HepG2 (cell line): Measurements from ENCODE around the gene PDZD4. TPM values are rescaled to one million over a fixed set of nuclear protein-coding genes. Genes with fewer than 3 reads are reported as not detected.

Source experiments
- ATAC-seq: fragments of 200-7000 bp; cut with Tn5 transposase; 3 replicates; pipeline ENCODE4 v1.9.1; 2020; ENCODE audit warnings: mild to moderate bottlenecking, moderate library complexity
- BruUV-seq: library from RNA; stranded (reverse); fragments of 400-500 nt; replicated peaks from 2 replicates; lab custom pipeline; 2021; lab: Mats Ljungman, UMichigan
- CTCF ChIA-PET: fragments of 300-600 bp; formaldehyde crosslinking; extraction: SDS; loops from one replicate; lab custom pipeline; 2021; ENCODE audit warnings: low total read pairs, inconsistent platforms, low intra/inter-chr PET ratio; lab: Yijun Ruan, JAX
- POLR2A ChIA-PET: fragments of 350-600 bp; sonication (Branson Sonifier 250); formaldehyde crosslinking; loops from one replicate; lab custom pipeline; 2020; ENCODE audit warnings: antibody characterized with exemption, inconsistent platforms; lab: Yijun Ruan, JAX
- DNase-seq: peaks from one replicate; pipeline ENCODE4 v3.0.0-alpha.2; 2015; ENCODE audit warnings: low spot score
- FAIRE-seq: peaks from 3 replicates; lab custom pipeline; 2011; peaks lifted over from hg19 to GRCh38; lab: Jason Lieb, UNC
- H2AFZ ChIP-seq: one replicate; pipeline ENCODE4 v1.6.1; 2011; ENCODE audit warnings: low read length, inconsistent platforms
- H3K27ac ChIP-seq: fragments of 300-600 bp; 3 replicates; pipeline ENCODE4 v1.8.0; 2011; ENCODE audit warnings: mixed run types, mild to moderate bottlenecking, mixed read lengths, low read length, inconsistent platforms; ENCODE audit not compliant: insufficient read depth; ENCODE audit errors: extremely low read length
- H3K27me3 ChIP-seq, 2 experiments: fragments of 200-600 bp in 1 of 2; 2 replicates in 1 of 2; 3 replicates in 1 of 2; pipeline versions ENCODE4 v1.6.0 to v1.8.0; 2011; ENCODE audit warnings: low read length in 2 of 2, mild to moderate bottlenecking in 2 of 2, moderate library complexity in 2 of 2, inconsistent platforms in 1 of 2; ENCODE audit not compliant: insufficient read depth in 2 of 2, control insufficient read depth in 1 of 2
- H3K36me3 ChIP-seq, 2 experiments: fragments of 200-600 bp in 1 of 2; replicated peaks in 1 of 2; 2 replicates in 1 of 2; 3 replicates in 1 of 2; pipeline versions ENCODE4 v1.5.1 to v1.8.0; 2011; ENCODE audit warnings: low read length in 2 of 2, inconsistent platforms in 1 of 2; ENCODE audit not compliant: insufficient read depth in 2 of 2, control insufficient read depth in 1 of 2
- H3K4me1 ChIP-seq: 2 replicates; pipeline ENCODE4 v1.5.1; 2012; ENCODE audit warnings: low read length, inconsistent platforms; ENCODE audit not compliant: insufficient read depth
- H3K4me2 ChIP-seq: 2 replicates; pipeline ENCODE4 v1.6.0; 2011; ENCODE audit warnings: low read depth, low read length, inconsistent platforms
- H3K4me3 ChIP-seq, 3 experiments: fragments of 200-600 bp in 1 of 3; sonication (generic), shearing (Covaris generic) in 1 of 3; replicated peaks in 1 of 3; 2 replicates each; pipeline ENCODE4 v1.5.1; 2011 to 2016; ENCODE audit warnings: low read length in 3 of 3, inconsistent platforms in 2 of 3, low read depth in 2 of 3, mild to moderate bottlenecking in 2 of 3, control low read depth in 1 of 3, mixed read lengths in 1 of 3; ENCODE audit not compliant: insufficient read depth in 1 of 3
- H3K79me2 ChIP-seq: one replicate; pipeline ENCODE4 v1.6.1; 2011; ENCODE audit warnings: low read length, inconsistent platforms; ENCODE audit not compliant: insufficient read depth
- H3K9ac ChIP-seq: 2 replicates; pipeline ENCODE4 v1.6.0; 2011; ENCODE audit warnings: mild to moderate bottlenecking, low read depth, low read length, inconsistent platforms; ENCODE audit not compliant: insufficient read depth
- H3K9me3 ChIP-seq: 2 replicates; pipeline ENCODE4 v1.5.1; 2012; ENCODE audit warnings: mild to moderate bottlenecking, low read length
- H4K20me1 ChIP-seq: 2 replicates; pipeline ENCODE4 v1.6.0; 2011; ENCODE audit warnings: inconsistent platforms, mild to moderate bottlenecking, low read length, moderate library complexity; ENCODE audit not compliant: insufficient read depth
- BCL6 ChIP-seq: IDR thresholded peaks from 2 replicates; pipeline ENCODE4 v1.6.1; 2016; ENCODE audit warnings: missing genetic modification reagents, missing compliant biosample characterization
- FOXA3 ChIP-seq: IDR thresholded peaks from 2 replicates; pipeline ENCODE4 v1.6.1; 2016; ENCODE audit warnings: missing genetic modification reagents, missing compliant biosample characterization
- HDAC2 ChIP-seq: sonication (generic); formaldehyde crosslinking; IDR thresholded peaks from 2 replicates; pipeline ENCODE4 v1.4.0; 2020; ENCODE audit warnings: missing genetic modification reagents
- KAT2B ChIP-seq: fragments of 150-350 bp; IDR thresholded peaks from 2 replicates; pipeline ENCODE4 v1.6.1; 2014; ENCODE audit warnings: low read depth, low read length, borderline replicate concordance
- MXD1 ChIP-seq: sonication (generic); formaldehyde crosslinking; IDR thresholded peaks from 2 replicates; pipeline ENCODE4 v1.4.0; 2020; ENCODE audit warnings: mild to moderate bottlenecking, missing genetic modification reagents
- ONECUT2 ChIP-seq: sonication (generic); formaldehyde crosslinking; IDR thresholded peaks from 2 replicates; pipeline ENCODE4 v1.4.0; 2020; ENCODE audit warnings: missing genetic modification reagents
- SRSF4 ChIP-seq: fragments of 200-400 bp; formaldehyde crosslinking; IDR thresholded peaks from one replicate; pipeline ENCODE4 v1.6.1; 2018; ENCODE audit warnings: mild to moderate bottlenecking, low read depth, low read length, moderate library complexity; ENCODE audit not compliant: poor library complexity, severe bottlenecking
- THAP9 ChIP-seq: sonication (generic); formaldehyde crosslinking; IDR thresholded peaks from 2 replicates; pipeline ENCODE4; 2020; ENCODE audit warnings: missing genetic modification reagents, mild to moderate bottlenecking, borderline replicate concordance
- TRIM22 ChIP-seq: fragments of 450-650 bp; IDR thresholded peaks from 2 replicates; pipeline ENCODE4 v1.6.1; 2017
- ZNF136 ChIP-seq: sonication (generic); formaldehyde crosslinking; IDR thresholded peaks from 2 replicates; pipeline ENCODE4 v1.8.1; 2022; ENCODE audit warnings: low read depth, mild to moderate bottlenecking, moderate library complexity, missing genetic modification reagents
- ZNF3 ChIP-seq: IDR thresholded peaks from 2 replicates; pipeline ENCODE4 v1.7.0; 2017; ENCODE audit warnings: inconsistent platforms
- ZNF354B ChIP-seq: sonication (generic); formaldehyde crosslinking; IDR thresholded peaks from 2 replicates; pipeline ENCODE4 v1.8.0; 2022; ENCODE audit warnings: mild to moderate bottlenecking, missing genetic modification reagents
- ZNF430 ChIP-seq: sonication (generic); formaldehyde crosslinking; IDR thresholded peaks from 2 replicates; pipeline ENCODE4 v1.9.0; 2021; ENCODE audit warnings: mild to moderate bottlenecking, missing genetic modification reagents
- ZNF605 ChIP-seq: sonication (generic); formaldehyde crosslinking; IDR thresholded peaks from 2 replicates; pipeline ENCODE4 v1.8.0; 2022; ENCODE audit warnings: mild to moderate bottlenecking, missing genetic modification reagents
- ZNF687 ChIP-seq: sonication (generic); formaldehyde crosslinking; IDR thresholded peaks from 2 replicates; pipeline ENCODE4 v1.5.1; 2020; ENCODE audit warnings: mild to moderate bottlenecking, missing genetic modification reagents, moderate library complexity
- WGBS: methylation state at CpG from one replicate; pipeline ENCODE4 v1.1.6; 2017; ENCODE audit warnings: low lambda C conversion rate; 5-methylcytosine and 5-hydroxymethylcytosine counted together
- in situ Hi-C: cut with HindIII; loops from 2 replicates; pipeline ENCODE4 v1.10.0; 2017; ENCODE audit warnings: low pct_unique_long_range_greater_than_20kb; ENCODE audit not compliant: extremely low pct_ligation_motif_present
- intact Hi-C: fragments of 100-400 bp; cut with micrococcal nuclease; formaldehyde crosslinking; loops from one replicate; pipeline ENCODE4 v1.10.0; 2022; ENCODE audit not compliant: unreplicated experiment
- polyA plus RNA-seq, 8 experiments: library from polyadenylated mRNA; depleted of rRNA in 3 of 8; stranded (reverse) in 7 of 8; unstranded in 1 of 8; fragments of >200 nt; fragmentation: Illumina TruSeq in 4 of 8; extraction: Trizol in 4 of 8; gene quantifications; 2 replicates each; pipeline versions ENCODE4 v1.2.1 to v1.2.3, GENCODE V29; 2011 to 2016; ENCODE audit warnings: low read depth in 4 of 8, missing spikeins in 1 of 8, mixed read lengths in 1 of 8; ENCODE audit not compliant: insufficient read depth in 1 of 8
- total RNA-seq, 5 experiments: library from RNA; depleted of rRNA; stranded (reverse); fragments of >200 nt; fragmentation: Illumina TruSeq; extraction: Trizol; gene quantifications; 2 replicates each; pipeline ENCODE4 v1.2.3, GENCODE V29; 2016; ENCODE audit warnings: low read depth in 1 of 5

PDZD4 gene
- total and polyA plus RNA-seq, 2 of the 13 experiments (the other 11 are each of a cell fraction or from before 2014, with no cell fraction given) = not detected

GRCh38 chrX:153763298-153763932 lies 66.9 kb downstream of the PDZD4 start:
- peak overlapping the region in 1 of 3 experiments; percentile 66; a peak in 1 of 6 replicates for H3K4me3 ChIP-seq
- H3K27me3 ChIP-seq = no peaks in the 10 kb centered on the region
- FAIRE-seq = no peak
- DNase-seq = peak; percentile 45
- ChIA-PET CTCF (interaction anchor here (1.4 to 1.7 kb wide), 2 partner anchors 31 to 190 kb away, joined by 3 to 6 read pairs; partner anchors contain the start of genes IDH3G and SSR4), POLR2A (interaction anchor here (1.0 to 2.9 kb wide), 7 partner anchors 31 to 184 kb away, joined by 3 to 15 read pairs (median 6); partner anchors contain the start of genes IDH3G, SLC6A8 and SSR4)
- no peak for ATAC-seq
- H3K9ac ChIP-seq = no peak overlapping the region
- H4K20me1 ChIP-seq = no peaks in the 10 kb centered on the region
- no peak overlapping the region for H2AFZ ChIP-seq
- no peaks in the 10 kb centered on the region for H3K9me3 ChIP-seq
- no peaks in the 10 kb centered on the region for H3K79me2 ChIP-seq
- peaks cover 37% of the 10 kb centered on the region for H3K4me1 ChIP-seq
- no TSS peak for BruUV-seq
- 71% methylated on average over 9 of the region's 18 CpGs for WGBS
- no peak overlapping the region for H3K27ac ChIP-seq
- intact Hi-C loops (loop anchor here (10.0 kb wide), 1 partner anchor 181 kb away; the partner anchor contains the start of gene RENBP), in situ Hi-C loops (no loop called here)
- no peaks in the 10 kb centered on the region for H3K36me3 ChIP-seq
- peak overlapping the region; percentile 78 for H3K4me2 ChIP-seq
- TF ChIP-seq BCL6 (CRISPR knock-in tag) (no peak), ZNF354B (no peak), ZNF687 (CRISPR knock-in tag) (peak; percentile 83), MXD1 (CRISPR knock-in tag) (no peak), THAP9 (CRISPR knock-in tag) (no peak), ONECUT2 (no peak), FOXA3 (CRISPR knock-in tag) (no peak), TRIM22 (no peak), ZNF430 (CRISPR knock-in tag) (no peak), ZNF136 (no peak), ZNF605 (0 out of 2 replicates have a peak, but pooled peaks have one; percentile 58), ZNF3 (CRISPR knock-in tag) (no peak), KAT2B (no peak), HDAC2 (CRISPR knock-in tag) (0 out of 2 replicates have a peak, but pooled peaks have one; percentile 12), SRSF4 (no peak)
